HepG2 (cell line): ENCODE results near the gene PHF13. TPM values are rescaled to one million over a fixed set of nuclear protein-coding genes. Genes with fewer than 3 reads are reported as not detected.

ENCODE experiments used
- ATAC-seq: fragments of 200-7000 bp; cut with Tn5 transposase; 3 replicates; pipeline ENCODE4 v1.9.1; 2020; ENCODE audit warnings: mild to moderate bottlenecking, moderate library complexity
- BruUV-seq: library from RNA; stranded (reverse); fragments of 400-500 nt; replicated peaks from 2 replicates; lab custom pipeline; 2021; lab: Mats Ljungman, UMichigan
- CTCF ChIA-PET: fragments of 300-600 bp; formaldehyde crosslinking; extraction: SDS; loops from one replicate; lab custom pipeline; 2021; ENCODE audit warnings: low total read pairs, inconsistent platforms, low intra/inter-chr PET ratio; lab: Yijun Ruan, JAX
- POLR2A ChIA-PET: fragments of 350-600 bp; sonication (Branson Sonifier 250); formaldehyde crosslinking; loops from one replicate; lab custom pipeline; 2020; ENCODE audit warnings: antibody characterized with exemption, inconsistent platforms; lab: Yijun Ruan, JAX
- DNase-seq: peaks from one replicate; pipeline ENCODE4 v3.0.0-alpha.2; 2015; ENCODE audit warnings: low spot score
- FAIRE-seq: peaks from 3 replicates; lab custom pipeline; 2011; peaks lifted over from hg19 to GRCh38; lab: Jason Lieb, UNC
- H2AFZ ChIP-seq: one replicate; pipeline ENCODE4 v1.6.1; 2011; ENCODE audit warnings: low read length, inconsistent platforms
- H3K27ac ChIP-seq: fragments of 300-600 bp; 3 replicates; pipeline ENCODE4 v1.8.0; 2011; ENCODE audit warnings: mixed run types, mild to moderate bottlenecking, mixed read lengths, low read length, inconsistent platforms; ENCODE audit not compliant: insufficient read depth; ENCODE audit errors: extremely low read length
- H3K27me3 ChIP-seq, 2 experiments: fragments of 200-600 bp in 1 of 2; 2 replicates in 1 of 2; 3 replicates in 1 of 2; pipeline versions ENCODE4 v1.6.0 to v1.8.0; 2011; ENCODE audit warnings: low read length in 2 of 2, mild to moderate bottlenecking in 2 of 2, moderate library complexity in 2 of 2, inconsistent platforms in 1 of 2; ENCODE audit not compliant: insufficient read depth in 2 of 2, control insufficient read depth in 1 of 2
- H3K36me3 ChIP-seq, 2 experiments: fragments of 200-600 bp in 1 of 2; replicated peaks in 1 of 2; 2 replicates in 1 of 2; 3 replicates in 1 of 2; pipeline versions ENCODE4 v1.5.1 to v1.8.0; 2011; ENCODE audit warnings: low read length in 2 of 2, inconsistent platforms in 1 of 2; ENCODE audit not compliant: insufficient read depth in 2 of 2, control insufficient read depth in 1 of 2
- H3K4me1 ChIP-seq: 2 replicates; pipeline ENCODE4 v1.5.1; 2012; ENCODE audit warnings: low read length, inconsistent platforms; ENCODE audit not compliant: insufficient read depth
- H3K4me2 ChIP-seq: 2 replicates; pipeline ENCODE4 v1.6.0; 2011; ENCODE audit warnings: low read depth, low read length, inconsistent platforms
- H3K4me3 ChIP-seq, 3 experiments: fragments of 200-600 bp in 1 of 3; sonication (generic), shearing (Covaris generic) in 1 of 3; replicated peaks in 1 of 3; 2 replicates each; pipeline ENCODE4 v1.5.1; 2011 to 2016; ENCODE audit warnings: low read length in 3 of 3, inconsistent platforms in 2 of 3, low read depth in 2 of 3, mild to moderate bottlenecking in 2 of 3, control low read depth in 1 of 3, mixed read lengths in 1 of 3; ENCODE audit not compliant: insufficient read depth in 1 of 3
- H3K79me2 ChIP-seq: one replicate; pipeline ENCODE4 v1.6.1; 2011; ENCODE audit warnings: low read length, inconsistent platforms; ENCODE audit not compliant: insufficient read depth
- H3K9ac ChIP-seq: 2 replicates; pipeline ENCODE4 v1.6.0; 2011; ENCODE audit warnings: mild to moderate bottlenecking, low read depth, low read length, inconsistent platforms; ENCODE audit not compliant: insufficient read depth
- H3K9me3 ChIP-seq: 2 replicates; pipeline ENCODE4 v1.5.1; 2012; ENCODE audit warnings: mild to moderate bottlenecking, low read length
- H4K20me1 ChIP-seq: 2 replicates; pipeline ENCODE4 v1.6.0; 2011; ENCODE audit warnings: inconsistent platforms, mild to moderate bottlenecking, low read length, moderate library complexity; ENCODE audit not compliant: insufficient read depth
- ATAD3A ChIP-seq: sonication (generic); formaldehyde crosslinking; IDR thresholded peaks from 2 replicates; pipeline ENCODE4 v1.4.0; 2020; ENCODE audit warnings: missing genetic modification reagents
- CTCF ChIP-seq: sonication (generic); formaldehyde crosslinking; IDR thresholded peaks from 2 replicates; pipeline ENCODE4 v1.5.0; 2020; ENCODE audit warnings: mild to moderate bottlenecking, missing genetic modification reagents, moderate library complexity
- KDM5A ChIP-seq: fragments of 200-600 bp; sonication (generic); IDR thresholded peaks from 2 replicates; pipeline ENCODE4 v1.7.0; 2018; ENCODE audit warnings: antibody characterized with exemption, mild to moderate bottlenecking, low read length, borderline replicate concordance
- PAWR ChIP-seq: sonication (generic); formaldehyde crosslinking; IDR thresholded peaks from 2 replicates; pipeline ENCODE4 v1.4.0; 2020; ENCODE audit warnings: missing genetic modification reagents, mild to moderate bottlenecking, borderline replicate concordance
- RERE ChIP-seq: IDR thresholded peaks from 2 replicates; pipeline ENCODE4 v1.6.1; 2016; ENCODE audit warnings: low read depth, missing genetic modification reagents, missing compliant biosample characterization
- SAFB2 ChIP-seq: sonication (generic); formaldehyde crosslinking; IDR thresholded peaks from 2 replicates; pipeline ENCODE4 v1.5.1; 2020; ENCODE audit warnings: missing genetic modification reagents, low read depth, mild to moderate bottlenecking, borderline replicate concordance
- SKIL ChIP-seq: sonication (generic); formaldehyde crosslinking; IDR thresholded peaks from 2 replicates; pipeline ENCODE4 v1.8.0; 2022; ENCODE audit warnings: missing genetic modification reagents, mild to moderate bottlenecking, moderate library complexity, borderline replicate concordance
- ZBTB44 ChIP-seq: sonication (generic); formaldehyde crosslinking; IDR thresholded peaks from 2 replicates; pipeline ENCODE4 v1.4.0; 2020; ENCODE audit warnings: missing genetic modification reagents
- ZSCAN30 ChIP-seq: sonication (generic); formaldehyde crosslinking; IDR thresholded peaks from 2 replicates; pipeline ENCODE4 v1.5.0; 2020; ENCODE audit warnings: mild to moderate bottlenecking, missing genetic modification reagents
- WGBS: methylation state at CpG from one replicate; pipeline ENCODE4 v1.1.6; 2017; ENCODE audit warnings: low lambda C conversion rate; 5-methylcytosine and 5-hydroxymethylcytosine counted together
- in situ Hi-C: cut with HindIII; loops from 2 replicates; pipeline ENCODE4 v1.10.0; 2017; ENCODE audit warnings: low pct_unique_long_range_greater_than_20kb; ENCODE audit not compliant: extremely low pct_ligation_motif_present
- intact Hi-C: fragments of 100-400 bp; cut with micrococcal nuclease; formaldehyde crosslinking; loops from one replicate; pipeline ENCODE4 v1.10.0; 2022; ENCODE audit not compliant: unreplicated experiment
- polyA plus RNA-seq, 8 experiments: library from polyadenylated mRNA; depleted of rRNA in 3 of 8; stranded (reverse) in 7 of 8; unstranded in 1 of 8; fragments of >200 nt; fragmentation: Illumina TruSeq in 4 of 8; extraction: Trizol in 4 of 8; gene quantifications; 2 replicates each; pipeline versions ENCODE4 v1.2.1 to v1.2.3, GENCODE V29; 2011 to 2016; ENCODE audit warnings: low read depth in 4 of 8, missing spikeins in 1 of 8, mixed read lengths in 1 of 8; ENCODE audit not compliant: insufficient read depth in 1 of 8
- total RNA-seq, 5 experiments: library from RNA; depleted of rRNA; stranded (reverse); fragments of >200 nt; fragmentation: Illumina TruSeq; extraction: Trizol; gene quantifications; 2 replicates each; pipeline ENCODE4 v1.2.3, GENCODE V29; 2016; ENCODE audit warnings: low read depth in 1 of 5
- TF ChIP-seq, protein P1 (sequence below): sonication (generic); formaldehyde crosslinking; IDR thresholded peaks from 2 replicates; pipeline ENCODE4 v1.5.0; 2020; ENCODE audit warnings: mild to moderate bottlenecking, low read depth, missing genetic modification reagents, borderline replicate concordance
- TF ChIP-seq, protein P2 (sequence below): sonication (generic); formaldehyde crosslinking; IDR thresholded peaks from 2 replicates; pipeline ENCODE4 v1.4.0; 2020; ENCODE audit warnings: missing genetic modification reagents

PHF13 gene
- total and polyA plus RNA-seq, 2 of the 13 experiments (the other 11 are each of a cell fraction or from before 2014, with no cell fraction given): 4.7 to 7.4 TPM

DNA sequence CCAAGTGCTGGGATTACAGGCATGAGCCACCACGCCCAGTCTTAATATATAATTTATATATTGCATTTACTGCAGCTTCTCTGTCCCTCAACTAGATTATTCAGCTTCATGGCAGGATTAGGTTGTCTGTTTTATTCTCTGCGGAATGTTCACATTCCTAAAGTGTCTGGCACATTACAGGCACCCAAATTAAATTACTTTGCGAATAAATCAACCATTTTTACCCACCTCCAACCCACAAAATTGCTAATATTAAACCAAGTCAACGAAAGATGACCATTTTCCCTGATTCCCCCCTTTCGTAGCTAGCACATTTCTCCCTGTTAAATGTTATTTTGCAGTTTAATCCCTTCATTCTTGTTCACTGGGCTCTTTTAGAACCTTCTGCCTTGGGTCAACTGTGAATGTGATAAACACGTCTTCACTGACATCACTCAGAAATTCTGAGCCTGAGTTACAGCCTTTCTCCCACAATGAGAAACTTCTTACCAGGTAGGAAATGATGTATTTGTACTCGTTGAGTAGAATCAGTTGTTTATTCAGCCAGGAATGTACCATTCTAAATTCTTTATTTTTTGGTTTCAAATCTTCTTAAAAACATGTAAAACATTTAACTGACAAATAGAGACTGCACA is 47.0 kb downstream of the PHF13 start:
- intact Hi-C loops (no loop called here), in situ Hi-C loops (no loop called here)
- H3K27ac ChIP-seq: no peak overlapping the region
- no peak overlapping the region for H3K9ac ChIP-seq
- BruUV-seq: no TSS peak
- CTCF ChIA-PET: no interaction called here
- POLR2A ChIA-PET: no interaction called here
- H3K4me1 ChIP-seq: no peaks in the 10 kb centered on the region
- no peak overlapping the region for H3K4me3 ChIP-seq
- 87% methylated on average over 7 of the region's 7 CpGs for WGBS
- no peak overlapping the region for H3K4me2 ChIP-seq
- peaks cover 10% of the 10 kb centered on the region for H3K79me2 ChIP-seq
- FAIRE-seq (no peak), DNase-seq (no peak), ATAC-seq (no peak)
- peaks cover 3% of the 10 kb centered on the region; the same call in 1 of the 2 replicates for H4K20me1 ChIP-seq
- H3K27me3 ChIP-seq: no peaks in the 10 kb centered on the region; a peak in 1 of 5 replicates
- peaks cover 6 to 50% of the 10 kb centered on the region in 2 experiments for H3K36me3 ChIP-seq
- no peak overlapping the region for H2AFZ ChIP-seq
- H3K9me3 ChIP-seq: no peaks in the 10 kb centered on the region
- TF ChIP-seq SAFB2 (CRISPR knock-in tag) (no peak), ZSCAN30 (no peak), RERE (CRISPR knock-in tag) (no peak), KDM5A (no peak), SKIL (CRISPR knock-in tag) (no peak), PAWR (no peak), CTCF (no peak), ATAD3A (CRISPR knock-in tag) (no peak), ZBTB44 (CRISPR knock-in tag) (no peak)
- TF ChIP-seq, protein P1, sequence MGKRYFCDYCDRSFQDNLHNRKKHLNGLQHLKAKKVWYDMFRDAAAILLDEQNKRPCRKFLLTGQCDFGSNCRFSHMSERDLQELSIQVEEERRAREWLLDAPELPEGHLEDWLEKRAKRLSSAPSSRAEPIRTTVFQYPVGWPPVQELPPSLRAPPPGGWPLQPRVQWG: no peak
- TF ChIP-seq, protein P2, sequence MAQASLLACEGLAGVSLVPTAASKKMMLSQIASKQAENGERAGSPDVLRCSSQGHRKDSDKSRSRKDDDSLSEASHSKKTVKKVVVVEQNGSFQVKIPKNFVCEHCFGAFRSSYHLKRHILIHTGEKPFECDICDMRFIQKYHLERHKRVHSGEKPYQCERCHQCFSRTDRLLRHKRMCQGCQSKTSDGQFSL (CRISPR knock-in tag): no peak
